Peyer's patch (tissue), 4 donors: ENCODE measurements around the gene EFNA1.

Source experiments
- CTCF ChIP-seq, 6 experiments: fragments of 450-650 bp in 4 of 6; fragments of 200-600 bp in 2 of 6; sonication (generic) in 1 of 6; IDR thresholded peaks; one replicate each; pipeline ENCODE4 v1.5.1; 2017 to 2019; ENCODE audit warnings: antibody characterized with exemption in 6 of 6, mild to moderate bottlenecking in 3 of 6, moderate library complexity in 1 of 6
- POLR2A ChIP-seq, 2 donors: fragments of 450-650 bp; IDR thresholded peaks; one replicate each; pipeline ENCODE4 v1.5.1; 2017; ENCODE audit warnings: antibody characterized with exemption in 2 of 2, mild to moderate bottlenecking in 2 of 2, moderate library complexity in 2 of 2

- no peak for TF ChIP-seq CTCF (IDR thresholded peaks at IDR 0.05)
- no peak for TF ChIP-seq POLR2A (IDR thresholded peaks at IDR 0.05)
These were observed 48.0 kb upstream of the EFNA1 start for GRCh38 chr1:155079487-155080311.
